GM19372 (cell line): ENCODE results near the gene DNASE2.
A peak's percentile ranks its signal among the peaks of the same experiment; 100 is the strongest.
"Not testable (repeated sequence)": the region's sequence is repeated elsewhere in the genome, so short reads cannot be mapped to it uniquely, and the experiment has no call there.

Experiments used
- ATAC-seq: cut with Tn5 transposase; IDR thresholded peaks from one replicate; pipeline ENCODE4 v1.9.1; 2021; ENCODE audit warnings: mild to moderate bottlenecking, low read depth, moderate library complexity; ENCODE audit not compliant: unreplicated experiment

The DNASE2 gene

GRCh38 chr19:12881172-12881808 lies at the start of gene DNASE2:
DNASE2 (minus strand) TSS chr19:12881449; CDS start chr19:12881375, 74 bp downstream.
- peak; percentile 69 for ATAC-seq

- ATAC-seq = no peak
Observed at GRCh38 chr19:12930002-12930645, 48.9 kb upstream of the DNASE2 start.

- ATAC-seq = no peak
Observed at GRCh38 chr19:12924621-12925310, 43.5 kb upstream of the DNASE2 start.

- ATAC-seq = no peak
Observed at GRCh38 chr19:12922959-12923358, 41.7 kb upstream of the DNASE2 start.

- ATAC-seq = no peak
Observed at GRCh38 chr19:12921047-12921446, 39.8 kb upstream of the DNASE2 start.

GRCh38 chr19:12918253-12918652 lies 37.0 kb upstream of the DNASE2 start:
- no peak for ATAC-seq

GRCh38 chr19:12915860-12916259 lies 34.6 kb upstream of the DNASE2 start:
- ATAC-seq = not testable (repeated sequence)

GRCh38 chr19:12913851-12914690 lies 32.8 kb upstream of the DNASE2 start:
- no peak for ATAC-seq

GRCh38 chr19:12913011-12913561 lies 31.8 kb upstream of the DNASE2 start:
- no peak for ATAC-seq

GRCh38 chr19:12912571-12912970 lies 31.3 kb upstream of the DNASE2 start:
- no peak for ATAC-seq

GRCh38 chr19:12907166-12907565 lies 25.9 kb upstream of the DNASE2 start:
- ATAC-seq = no peak

- peak; percentile 75 for ATAC-seq
Observed at GRCh38 chr19:12899891-12900518, 18.8 kb upstream of the DNASE2 start.

GRCh38 chr19:12896460-12896859 lies 15.2 kb upstream of the DNASE2 start:
- ATAC-seq = no peak

GRCh38 chr19:12893582-12893981 lies 12.3 kb upstream of the DNASE2 start:
- ATAC-seq = no peak

GRCh38 chr19:12891553-12892021 lies 10.3 kb upstream of the DNASE2 start:
- no peak for ATAC-seq

GRCh38 chr19:12890787-12891552 lies 9.7 kb upstream of the DNASE2 start, which contains the start of gene GCDH:
GCDH (plus strand) TSS chr19:12891160; CDS start chr19:12891305, 145 bp downstream.
- peak; percentile 94 for ATAC-seq

- ATAC-seq = not testable (repeated sequence)
Observed at GRCh38 chr19:12890299-12890786, 9.1 kb upstream of the DNASE2 start.

GRCh38 chr19:12888006-12888603 lies 6.9 kb upstream of the DNASE2 start:
- no peak for ATAC-seq
